Measurements from ENCODE around the gene RGS5. TPM values are rescaled to one million over a fixed set of nuclear protein-coding genes. Genes with fewer than 3 reads are reported as not detected.

The RGS5 gene
- total RNA-seq, 1 donor from 2014 or later, result 35.8 TPM

GRCh38 chr1:163182330-163182949 is 20.3 kb downstream of the RGS5 start:
- no peak for DNase-seq

GRCh38 chr1:163178628-163179027 is 24.1 kb downstream of the RGS5 start:
- peak; percentile 53 for DNase-seq

- DNase-seq, result no peak
These were observed 25.9 kb downstream of the RGS5 start for GRCh38 chr1:163176797-163177196.

- DNase-seq, result peak; percentile 75
These were observed 27.9 kb downstream of the RGS5 start for GRCh38 chr1:163174524-163175437.

- DNase-seq, result no peak
These were observed 29.6 kb downstream of the RGS5 start for GRCh38 chr1:163173121-163173520.

- DNase-seq, result no peak
These were observed 30.1 kb downstream of the RGS5 start for GRCh38 chr1:163172596-163172995.

- no peak for DNase-seq
These were observed 30.9 kb downstream of the RGS5 start for GRCh38 chr1:163171826-163172225.

- no peak for DNase-seq
These were observed 31.6 kb downstream of the RGS5 start for GRCh38 chr1:163170975-163171676.

GRCh38 chr1:163170331-163170730 is 32.4 kb downstream of the RGS5 start:
- no peak for DNase-seq

GRCh38 chr1:163169553-163169952 is 33.2 kb downstream of the RGS5 start:
- no peak for DNase-seq

GRCh38 chr1:163168053-163168452 is 34.7 kb downstream of the RGS5 start:
- DNase-seq, result peak; percentile 32

GRCh38 chr1:163166886-163167555 is 35.7 kb downstream of the RGS5 start:
- DNase-seq, result no peak

- no peak for DNase-seq
These were observed 37.6 kb downstream of the RGS5 start for GRCh38 chr1:163165119-163165518.

- DNase-seq, result no peak
These were observed 38.7 kb downstream of the RGS5 start for GRCh38 chr1:163163881-163164582.

- no peak for DNase-seq
These were observed 39.6 kb downstream of the RGS5 start for GRCh38 chr1:163163163-163163562.

- no peak for DNase-seq
These were observed 40.3 kb downstream of the RGS5 start for GRCh38 chr1:163162381-163162914.

- no peak for DNase-seq
These were observed 40.9 kb downstream of the RGS5 start for GRCh38 chr1:163161841-163162240.

GRCh38 chr1:163161337-163161736 is 41.4 kb downstream of the RGS5 start:
- no peak for DNase-seq

- no peak for DNase-seq
These were observed 47.1 kb downstream of the RGS5 start for GRCh38 chr1:163155606-163156005.

GRCh38 chr1:163148911-163149310 is 53.8 kb downstream of the RGS5 start:
- DNase-seq, result no peak

- no peak for DNase-seq
These were observed 55.7 kb downstream of the RGS5 start for GRCh38 chr1:163147019-163147418.

GRCh38 chr1:163145435-163145834 is 57.3 kb downstream of the RGS5 start:
- DNase-seq, result no peak

Measured in tongue (tissue), 2 donors.